HepG2 (cell line): ENCODE results near the gene KLF6.

ENCODE experiments used
- BHLHE40 ChIP-seq: IDR thresholded peaks from 2 replicates; pipeline ENCODE4 v1.6.1; 2011; ENCODE audit warnings: low read length, improper control_type of control experiment
- CTCF ChIP-seq: sonication (generic); formaldehyde crosslinking; IDR thresholded peaks from 2 replicates; pipeline ENCODE4 v1.5.0; 2020; ENCODE audit warnings: mild to moderate bottlenecking, missing genetic modification reagents, moderate library complexity
- FOXJ3 ChIP-seq: sonication (generic); formaldehyde crosslinking; IDR thresholded peaks from 2 replicates; pipeline ENCODE4 v1.4.0; 2020; ENCODE audit warnings: missing genetic modification reagents, mild to moderate bottlenecking, borderline replicate concordance
- NR2F1 ChIP-seq, 2 experiments: fragments of 450-650 bp in 1 of 2; formaldehyde crosslinking in 1 of 2; IDR thresholded peaks; 2 replicates each; pipeline versions ENCODE4 v1.5.0 to v1.6.1; 2016 to 2020; ENCODE audit warnings: mild to moderate bottlenecking in 1 of 2, missing compliant biosample characterization in 1 of 2, missing genetic modification reagents in 1 of 2, moderate library complexity in 1 of 2
- RARG ChIP-seq: sonication (generic); formaldehyde crosslinking; IDR thresholded peaks from 2 replicates; pipeline ENCODE4 v1.4.0; 2020; ENCODE audit warnings: low read depth, mild to moderate bottlenecking, missing genetic modification reagents
- REL ChIP-seq: sonication (generic); formaldehyde crosslinking; conservative IDR thresholded peaks from 2 replicates; pipeline ENCODE4 v1.8.0; 2022; ENCODE audit warnings: mild to moderate bottlenecking, missing genetic modification reagents, moderate library complexity
- ZSCAN29 ChIP-seq: sonication (generic); formaldehyde crosslinking; conservative IDR thresholded peaks from 2 replicates; pipeline ENCODE4 v1.4.0; 2020; ENCODE audit warnings: mild to moderate bottlenecking, missing genetic modification reagents
- TF ChIP-seq, protein P1 (sequence below): sonication (generic); formaldehyde crosslinking; IDR thresholded peaks from 2 replicates; pipeline ENCODE4 v1.9.0; 2021; ENCODE audit warnings: missing genetic modification reagents, borderline replicate concordance
- TF ChIP-seq, protein P2 (sequence below): sonication (generic); formaldehyde crosslinking; IDR thresholded peaks from 2 replicates; pipeline ENCODE4 v1.4.0; 2020; ENCODE audit warnings: missing genetic modification reagents
- TF ChIP-seq, protein P3 (sequence below): sonication (generic); formaldehyde crosslinking; IDR thresholded peaks from 2 replicates; pipeline ENCODE4 v1.8.1; 2023; ENCODE audit warnings: missing genetic modification reagents, inconsistent platforms, borderline replicate concordance
- TF ChIP-seq, protein P4 (sequence below): sonication (generic); formaldehyde crosslinking; IDR thresholded peaks from 2 replicates; pipeline ENCODE4 v1.5.0; 2020; ENCODE audit warnings: missing genetic modification reagents, mild to moderate bottlenecking, borderline replicate concordance

DNA sequence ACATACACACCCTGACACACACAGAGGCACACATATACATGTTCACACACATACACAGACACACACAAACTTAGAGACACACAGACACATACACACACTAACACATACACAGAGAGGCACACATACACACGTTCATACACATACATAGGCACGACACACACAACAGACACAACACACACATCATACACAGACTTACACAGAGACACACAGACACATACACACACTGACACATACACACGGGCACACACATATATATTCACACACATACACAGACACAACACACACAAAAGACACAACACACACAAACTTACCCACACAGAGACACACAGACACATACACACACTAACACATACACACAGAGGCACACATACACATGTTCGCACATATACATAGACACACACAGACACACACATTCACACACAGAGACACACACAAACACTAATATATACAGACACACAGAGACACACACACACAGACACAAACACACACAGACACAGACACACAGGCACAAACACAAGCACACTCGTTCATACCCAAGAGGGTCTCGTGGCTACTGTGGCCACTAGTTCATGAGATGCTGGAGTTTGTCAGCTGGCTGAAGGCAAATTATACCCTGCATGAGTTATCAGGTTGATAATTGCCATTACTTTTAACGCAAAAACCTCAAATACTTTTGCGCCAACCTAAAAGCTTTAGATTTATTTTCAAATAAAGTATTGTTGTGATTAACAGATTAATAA, 17.7 kb upstream of the KLF6 start:
- no peak for TF ChIP-seq BHLHE40
- TF ChIP-seq, protein P1, sequence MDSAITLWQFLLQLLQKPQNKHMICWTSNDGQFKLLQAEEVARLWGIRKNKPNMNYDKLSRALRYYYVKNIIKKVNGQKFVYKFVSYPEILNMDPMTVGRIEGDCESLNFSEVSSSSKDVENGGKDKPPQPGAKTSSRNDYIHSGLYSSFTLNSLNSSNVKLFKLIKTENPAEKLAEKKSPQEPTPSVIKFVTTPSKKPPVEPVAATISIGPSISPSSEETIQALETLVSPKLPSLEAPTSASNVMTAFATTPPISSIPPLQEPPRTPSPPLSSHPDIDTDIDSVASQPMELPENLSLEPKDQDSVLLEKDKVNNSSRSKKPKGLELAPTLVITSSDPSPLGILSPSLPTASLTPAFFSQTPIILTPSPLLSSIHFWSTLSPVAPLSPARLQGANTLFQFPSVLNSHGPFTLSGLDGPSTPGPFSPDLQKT, result no peak
- TF ChIP-seq, protein P2, sequence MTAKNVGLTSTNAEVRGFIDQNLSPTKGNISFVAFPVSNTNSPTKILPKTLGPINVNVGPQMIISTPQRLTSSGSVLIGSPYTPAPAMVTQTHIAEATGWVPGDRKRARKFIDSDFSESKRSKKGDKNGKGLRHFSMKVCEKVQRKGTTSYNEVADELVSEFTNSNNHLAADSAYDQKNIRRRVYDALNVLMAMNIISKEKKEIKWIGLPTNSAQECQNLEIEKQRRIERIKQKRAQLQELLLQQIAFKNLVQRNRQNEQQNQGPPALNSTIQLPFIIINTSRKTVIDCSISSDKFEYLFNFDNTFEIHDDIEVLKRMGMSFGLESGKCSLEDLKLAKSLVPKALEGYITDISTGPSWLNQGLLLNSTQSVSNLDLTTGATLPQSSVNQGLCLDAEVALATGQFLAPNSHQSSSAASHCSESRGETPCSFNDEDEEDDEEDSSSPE (CRISPR knock-in tag), result no peak
- TF ChIP-seq, protein P3, sequence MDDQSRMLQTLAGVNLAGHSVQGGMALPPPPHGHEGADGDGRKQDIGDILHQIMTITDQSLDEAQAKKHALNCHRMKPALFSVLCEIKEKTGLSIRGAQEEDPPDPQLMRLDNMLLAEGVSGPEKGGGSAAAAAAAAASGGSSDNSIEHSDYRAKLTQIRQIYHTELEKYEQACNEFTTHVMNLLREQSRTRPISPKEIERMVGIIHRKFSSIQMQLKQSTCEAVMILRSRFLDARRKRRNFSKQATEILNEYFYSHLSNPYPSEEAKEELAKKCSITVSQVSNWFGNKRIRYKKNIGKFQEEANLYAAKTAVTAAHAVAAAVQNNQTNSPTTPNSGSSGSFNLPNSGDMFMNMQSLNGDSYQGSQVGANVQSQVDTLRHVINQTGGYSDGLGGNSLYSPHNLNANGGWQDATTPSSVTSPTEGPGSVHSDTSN (CRISPR knock-in tag), result no peak
- no peak for TF ChIP-seq CTCF (CRISPR knock-in tag)
- TF ChIP-seq NR2F1 (CRISPR knock-in tag; IDR thresholded peaks at IDR 0.05), result no peak
- TF ChIP-seq FOXJ3 (CRISPR knock-in tag), result no peak
- TF ChIP-seq ZSCAN29, result no peak
- TF ChIP-seq RARG, result no peak
- TF ChIP-seq, protein P4, sequence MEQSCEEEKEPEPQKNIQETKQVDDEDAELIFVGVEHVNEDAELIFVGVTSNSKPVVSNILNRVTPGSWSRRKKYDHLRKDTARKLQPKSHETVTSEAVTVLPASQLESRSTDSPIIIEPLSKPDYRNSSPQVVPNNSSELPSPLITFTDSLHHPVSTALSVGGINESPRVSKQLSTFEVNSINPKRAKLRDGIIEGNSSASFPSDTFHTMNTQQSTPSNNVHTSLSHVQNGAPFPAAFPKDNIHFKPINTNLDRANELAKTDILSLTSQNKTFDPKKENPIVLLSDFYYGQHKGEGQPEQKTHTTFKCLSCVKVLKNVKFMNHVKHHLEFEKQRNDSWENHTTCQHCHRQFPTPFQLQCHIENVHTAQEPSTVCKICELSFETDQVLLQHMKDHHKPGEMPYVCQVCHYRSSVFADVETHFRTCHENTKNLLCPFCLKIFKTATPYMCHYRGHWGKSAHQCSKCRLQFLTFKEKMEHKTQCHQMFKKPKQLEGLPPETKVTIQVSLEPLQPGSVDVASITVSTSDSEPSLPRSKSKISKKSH (CRISPR knock-in tag), result no peak
- TF ChIP-seq REL (CRISPR knock-in tag), result no peak
